ENCODE data around the gene RNF141. TPM values are rescaled to one million over a fixed set of nuclear protein-coding genes. Genes with fewer than 3 reads are reported as not detected.

RNF141 gene
- total RNA-seq, 1 experiment from 2014 or later = 74.8 TPM

GRCh38 chr11:10533323-10533722 is 7.7 kb downstream of the RNF141 start:
- ChIA-PET POLR2A (no interaction called here), CTCF (interaction anchor here (1.2 kb wide), 1 partner anchor 7 kb away, joined by 3 read pairs; the partner anchor contains the start of gene RNF141)
- Mint-ChIP-seq H3K4me1 (ENCODE audit: low read depth, unreplicated experiment) (peaks cover 8% of the 10 kb centered on the region), H3K4me3 (ENCODE audit: unreplicated experiment) (no peak overlapping the region), H3K27me3 (ENCODE audit: insufficient read depth, unreplicated experiment) (no peaks in the 10 kb centered on the region), H3K9me3 (ENCODE audit: unreplicated experiment) (no peaks in the 10 kb centered on the region), H3K36me3 (ENCODE audit: insufficient read depth, unreplicated experiment) (peaks cover 32% of the 10 kb centered on the region), H3K27ac (ENCODE audit: unreplicated experiment) (no peak overlapping the region)
- BruUV-seq (replicated peaks) = no TSS peak
- Histone ChIP-seq H3K4me3 (ENCODE audit: low read depth, low read length) (no peak overlapping the region), H3K4me1 (peaks cover 15% of the 10 kb centered on the region), H3K9me3 (no peaks in the 10 kb centered on the region), H3K36me3 (ENCODE audit: control insufficient read depth, insufficient read depth, low read length) (no peaks in the 10 kb centered on the region; the same call in 1 of the 2 replicates), H3K27me3 (replicated peaks; ENCODE audit: control insufficient read depth, insufficient read depth, low read length) (no peaks in the 10 kb centered on the region)
- no peak for TF ChIP-seq CTCF (IDR thresholded peaks at IDR 0.05; ENCODE audit: insufficient read depth in 1 of 2, low read depth in 1 of 2, low read length in 1 of 2, severe bottlenecking in 1 of 2, unreplicated experiment in 1 of 2)
- no peak for DNase-seq
- intact Hi-C loops (cut with micrococcal nuclease; ENCODE audit: unreplicated experiment) = no loop called here

DNA sequence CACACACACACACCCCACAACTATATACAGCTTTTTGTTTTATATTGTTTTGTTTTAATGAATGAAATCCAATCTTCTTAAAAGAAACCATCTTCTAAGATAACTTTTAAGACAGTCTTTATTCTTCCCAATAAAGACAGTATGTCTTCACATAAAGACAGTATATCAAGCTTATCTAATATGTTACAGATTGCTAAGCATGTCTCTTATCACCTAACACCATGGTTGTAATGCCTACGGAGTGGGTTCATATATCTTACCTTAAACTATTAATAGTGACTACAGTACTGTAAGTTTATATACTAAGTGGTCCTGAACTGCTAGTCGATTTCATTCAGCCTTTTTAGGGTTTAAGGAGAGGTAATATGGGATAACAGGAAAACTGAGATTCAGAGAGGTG is 8.5 kb downstream of the RNF141 start:
- no peaks in the 10 kb centered on the region; the same call in 1 of the 2 replicates for H3K36me3 ChIP-seq (ENCODE audit: control insufficient read depth, insufficient read depth, low read length)
- no peak overlapping the region for H3K4me3 ChIP-seq (ENCODE audit: low read depth, low read length)
- peaks cover 34% of the 10 kb centered on the region for H3K36me3 Mint-ChIP-seq (ENCODE audit: insufficient read depth, unreplicated experiment)
- DNase-seq = no peak
- no peaks in the 10 kb centered on the region for H3K27me3 Mint-ChIP-seq (ENCODE audit: insufficient read depth, unreplicated experiment)
- intact Hi-C loops (cut with micrococcal nuclease; ENCODE audit: unreplicated experiment) = no loop called here
- H3K4me1 ChIP-seq = peaks cover 23% of the 10 kb centered on the region
- no TSS peak for BruUV-seq (replicated peaks)
- H3K9me3 Mint-ChIP-seq (ENCODE audit: unreplicated experiment) = no peaks in the 10 kb centered on the region
- TF ChIP-seq CTCF (IDR thresholded peaks at IDR 0.05; ENCODE audit: insufficient read depth in 1 of 2, low read depth in 1 of 2, low read length in 1 of 2, severe bottlenecking in 1 of 2, unreplicated experiment in 1 of 2) = no peak
- H3K27ac Mint-ChIP-seq (ENCODE audit: unreplicated experiment) = no peak overlapping the region
- H3K4me1 Mint-ChIP-seq (ENCODE audit: low read depth, unreplicated experiment) = peaks cover 12% of the 10 kb centered on the region
- ChIA-PET CTCF (interaction anchor here (1.2 kb wide), 1 partner anchor 8 kb away, joined by 3 read pairs; the partner anchor contains the start of gene RNF141), POLR2A (no interaction called here)
- no peak overlapping the region for H3K4me3 Mint-ChIP-seq (ENCODE audit: unreplicated experiment)
- no peaks in the 10 kb centered on the region for H3K27me3 ChIP-seq (replicated peaks; ENCODE audit: control insufficient read depth, insufficient read depth, low read length)
- no peaks in the 10 kb centered on the region for H3K9me3 ChIP-seq

- no peaks in the 10 kb centered on the region for H3K27me3 Mint-ChIP-seq (ENCODE audit: insufficient read depth, unreplicated experiment)
- CTCF ChIA-PET = interaction anchor here (1.5 kb wide), 1 partner anchor 12 kb away, joined by 8 read pairs; the partner anchor contains the start of gene RNF141
- peak overlapping the region; percentile 8 for H3K27ac Mint-ChIP-seq (ENCODE audit: unreplicated experiment)
- Histone ChIP-seq H3K36me3 (ENCODE audit: control insufficient read depth, insufficient read depth, low read length) (no peaks in the 10 kb centered on the region; the same call in none of the 2 replicates), H3K27me3 (replicated peaks; ENCODE audit: control insufficient read depth, insufficient read depth, low read length) (no peaks in the 10 kb centered on the region), H3K4me3 (ENCODE audit: low read depth, low read length) (no peak overlapping the region), H3K9me3 (no peaks in the 10 kb centered on the region), H3K4me1 (peaks cover 30% of the 10 kb centered on the region)
- TF ChIP-seq CTCF (IDR thresholded peaks at IDR 0.05; ENCODE audit: insufficient read depth in 1 of 2, low read depth in 1 of 2, low read length in 1 of 2, severe bottlenecking in 1 of 2, unreplicated experiment in 1 of 2) = no peak
- H3K9me3 Mint-ChIP-seq (ENCODE audit: unreplicated experiment) = no peaks in the 10 kb centered on the region
- H3K4me1 Mint-ChIP-seq (ENCODE audit: low read depth, unreplicated experiment) = peaks cover 20% of the 10 kb centered on the region
- no TSS peak for BruUV-seq (replicated peaks)
- no peak overlapping the region for H3K4me3 Mint-ChIP-seq (ENCODE audit: unreplicated experiment)
- DNase-seq = no peak
- intact Hi-C loops (cut with micrococcal nuclease; ENCODE audit: unreplicated experiment) = no loop called here
- POLR2A ChIA-PET = no interaction called here
- peaks cover 43% of the 10 kb centered on the region for H3K36me3 Mint-ChIP-seq (ENCODE audit: insufficient read depth, unreplicated experiment)
Measured at GRCh38 chr11:10529279-10529678, 11.7 kb downstream of the RNF141 start.

All from Caco-2 (cell line).